T47D (cell line): ENCODE measurements around the gene USP12.

Experiments used
- DNase-seq, 2 experiments: peaks; one replicate each; pipeline versions ENCODE4 v3.0.0 to v3.0.0-alpha.2; 2011 to 2012; ENCODE audit warnings: low read depth in 1 of 2, low spot score in 1 of 2
- JUND ChIP-seq: IDR thresholded peaks from 2 replicates; pipeline ENCODE4 v1.6.1; 2012; ENCODE audit warnings: low read depth
- in situ Hi-C: cut with HindIII; loops from 2 replicates; pipeline ENCODE4 v1.10.0; 2016; ENCODE audit warnings: low sequenced_read_pairs, low pct_unique_long_range_greater_than_20kb

USP12 gene

GRCh38 chr13:27022571-27023311, 148.9 kb downstream of the USP12 start:
- no peak for TF ChIP-seq JUND
- in situ Hi-C loops, result no loop called here
- peak in 1 of 2 experiments; percentile 81 for DNase-seq

DNA sequence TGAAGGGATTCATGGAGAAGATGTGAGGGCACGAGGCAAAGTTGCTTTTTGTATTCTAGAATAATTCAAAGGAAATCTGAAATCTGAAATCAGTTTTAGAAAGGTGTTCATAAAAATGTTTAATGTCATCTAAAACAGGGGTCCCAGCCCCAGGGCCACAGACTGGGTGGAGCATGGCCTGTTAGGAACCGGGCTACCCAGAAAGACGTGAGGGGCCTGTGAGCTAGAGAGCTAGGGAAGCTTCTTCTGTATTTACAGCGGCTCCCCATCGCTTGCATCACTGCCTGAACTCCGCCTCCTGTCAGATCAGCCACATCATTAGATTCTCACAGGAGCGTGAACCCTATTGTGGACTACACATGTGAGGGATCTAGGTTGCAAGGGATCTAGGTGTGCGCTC, 151.2 kb downstream of the USP12 start:
- DNase-seq, result no peak
- in situ Hi-C loops, result no loop called here
- TF ChIP-seq JUND, result no peak

GRCh38 chr13:27018882-27019281, 152.7 kb downstream of the USP12 start:
- TF ChIP-seq JUND, result no peak
- in situ Hi-C loops, result no loop called here
- no peak for DNase-seq

DNA sequence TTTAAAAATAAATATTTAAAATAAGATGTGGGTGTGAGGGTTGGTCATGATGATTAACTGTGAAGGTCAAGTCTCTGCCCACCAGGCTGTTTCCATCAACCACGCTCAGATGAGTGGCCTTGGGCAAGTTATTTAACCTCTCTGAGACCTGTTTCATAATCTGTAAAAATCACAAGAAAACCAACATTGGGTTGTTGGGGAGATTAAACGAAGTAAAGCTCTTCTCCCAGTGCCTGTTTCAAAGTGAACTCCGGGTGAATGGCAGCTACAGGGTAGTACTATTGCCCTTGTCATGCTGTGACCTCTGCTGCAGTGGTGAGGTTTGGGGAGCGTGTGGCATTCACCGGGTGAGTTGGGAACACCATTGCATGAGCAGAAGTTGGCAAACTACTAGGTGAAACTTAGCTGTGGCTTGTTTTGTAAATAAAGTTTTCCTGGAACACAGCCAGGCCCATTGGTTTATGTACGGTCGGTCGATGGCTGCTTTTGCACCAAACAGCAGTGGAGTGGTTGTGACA, 153.2 kb downstream of the USP12 start:
- in situ Hi-C loops, result no loop called here
- TF ChIP-seq JUND, result no peak
- DNase-seq, result peak in 1 of 2 experiments; percentile 69

GRCh38 chr13:27016875-27017274, 154.7 kb downstream of the USP12 start:
- no peak for TF ChIP-seq JUND

More at GRCh38 chr13:27016875-27017274, 154.7 kb downstream of the USP12 start:
- no peak for DNase-seq
- in situ Hi-C loops, result no loop called here
